Hepatocyte (in vitro differentiated cells): ENCODE measurements around the gene USO1.

Source experiments
- EZH2 ChIP-seq: fragments of 200-600 bp; sonication (generic); IDR thresholded peaks from 2 replicates; pipeline ENCODE4 v1.6.1; 2016; ENCODE audit warnings: antibody characterized with exemption, mild to moderate bottlenecking, borderline replicate concordance
- EZH2phosphoT487 ChIP-seq: fragments of 200-600 bp; sonication (generic); IDR thresholded peaks from one replicate; pipeline ENCODE4 v1.6.1; 2018; ENCODE audit warnings: antibody characterized with exemption, mild to moderate bottlenecking, low read depth, moderate library complexity; ENCODE audit not compliant: unreplicated experiment, severe bottlenecking
- TF ChIP-seq, protein P1 (sequence below): fragments of 200-600 bp; sonication (generic); IDR thresholded peaks from 2 replicates; pipeline ENCODE4 v1.5.1; 2016; ENCODE audit warnings: antibody characterized with exemption, mild to moderate bottlenecking; ENCODE audit not compliant: poor library complexity

DNA sequence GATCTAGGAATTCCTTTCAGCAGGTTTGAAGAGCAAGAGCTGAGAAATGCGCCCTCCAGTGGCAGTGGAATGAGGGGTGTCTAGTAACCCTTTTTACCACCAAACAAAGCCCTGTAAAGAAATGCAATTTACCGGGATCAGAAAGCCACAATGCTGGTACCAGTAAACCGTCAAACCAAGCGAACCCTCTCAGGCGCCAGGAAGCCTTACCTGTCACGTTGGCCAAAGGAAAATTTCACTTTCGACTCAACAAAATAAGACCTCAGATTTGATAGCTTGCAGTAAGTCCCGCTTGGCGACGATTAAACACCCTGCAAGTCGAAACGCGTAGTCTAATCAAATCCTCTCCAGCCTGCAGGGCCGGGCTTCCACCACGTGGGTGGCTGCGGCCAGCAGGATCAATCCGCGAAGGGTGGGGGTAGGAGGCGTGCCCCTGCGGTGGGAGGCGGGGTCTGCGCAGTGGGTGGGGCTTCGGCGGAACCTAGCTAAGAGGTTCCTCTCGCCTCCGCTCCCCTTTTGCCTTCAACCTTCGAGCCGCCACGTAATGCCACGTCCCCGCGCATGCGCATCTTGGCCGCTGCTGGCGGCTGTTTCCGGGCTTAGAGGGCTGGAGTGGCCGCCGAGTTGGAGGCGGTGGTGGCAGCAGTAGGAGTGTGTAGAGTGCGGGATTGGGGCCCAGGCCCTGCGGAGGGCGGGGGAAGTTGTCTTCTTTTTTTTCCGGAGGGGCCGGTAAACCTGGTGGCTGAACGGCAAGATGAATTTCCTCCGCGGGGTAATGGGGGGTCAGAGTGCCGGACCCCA, at the start of gene USO1:
- TF ChIP-seq, protein P1, sequence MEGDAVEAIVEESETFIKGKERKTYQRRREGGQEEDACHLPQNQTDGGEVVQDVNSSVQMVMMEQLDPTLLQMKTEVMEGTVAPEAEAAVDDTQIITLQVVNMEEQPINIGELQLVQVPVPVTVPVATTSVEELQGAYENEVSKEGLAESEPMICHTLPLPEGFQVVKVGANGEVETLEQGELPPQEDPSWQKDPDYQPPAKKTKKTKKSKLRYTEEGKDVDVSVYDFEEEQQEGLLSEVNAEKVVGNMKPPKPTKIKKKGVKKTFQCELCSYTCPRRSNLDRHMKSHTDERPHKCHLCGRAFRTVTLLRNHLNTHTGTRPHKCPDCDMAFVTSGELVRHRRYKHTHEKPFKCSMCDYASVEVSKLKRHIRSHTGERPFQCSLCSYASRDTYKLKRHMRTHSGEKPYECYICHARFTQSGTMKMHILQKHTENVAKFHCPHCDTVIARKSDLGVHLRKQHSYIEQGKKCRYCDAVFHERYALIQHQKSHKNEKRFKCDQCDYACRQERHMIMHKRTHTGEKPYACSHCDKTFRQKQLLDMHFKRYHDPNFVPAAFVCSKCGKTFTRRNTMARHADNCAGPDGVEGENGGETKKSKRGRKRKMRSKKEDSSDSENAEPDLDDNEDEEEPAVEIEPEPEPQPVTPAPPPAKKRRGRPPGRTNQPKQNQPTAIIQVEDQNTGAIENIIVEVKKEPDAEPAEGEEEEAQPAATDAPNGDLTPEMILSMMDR, result peak; percentile 83
- TF ChIP-seq EZH2phosphoT487 (no peak), EZH2 (no peak)
